K562 (cell line): ENCODE results near the gene APOL3. TPM values are rescaled to one million over a fixed set of nuclear protein-coding genes. Genes with fewer than 3 reads are reported as not detected.
A peak's percentile ranks its signal among the peaks of the same experiment; 100 is the strongest.

Experiments
- REST ChIP-seq, 2 experiments: fragments of 450-650 bp; formaldehyde crosslinking in 1 of 2; IDR thresholded peaks; 2 replicates each; pipeline versions ENCODE4 v1.4.0 to v1.6.1; 2014 to 2020; ENCODE audit warnings: mild to moderate bottlenecking in 2 of 2, borderline replicate concordance in 1 of 2, low read depth in 1 of 2
- polyA plus RNA-seq, 8 experiments: library from polyadenylated mRNA; depleted of rRNA in 4 of 8; stranded (reverse) in 5 of 8; unstranded in 3 of 8; fragments of >200 nt; fragmentation: Nextera tagmentation in 2 of 8; fragmentation: Illumina TruSeq in 1 of 8; extraction: Ambion mirVana in 2 of 8; extraction: Trizol in 1 of 8; gene quantifications; 2 replicates each; pipeline versions ENCODE4 v1.2.1 to v1.2.3, GENCODE V29; 2011 to 2014; ENCODE audit warnings: inconsistent platforms in 1 of 8, missing spikeins in 1 of 8
- total RNA-seq, 7 experiments: library from RNA; depleted of rRNA in 6 of 7; stranded (reverse); fragments of >200 nt in 6 of 7; fragmentation: Illumina TruSeq in 2 of 7; extraction: Trizol in 2 of 7; gene quantifications; 2 replicates each; pipeline versions ENCODE4 v1.2.1 to v1.2.3, GENCODE V29; 2011 to 2021; ENCODE audit warnings: low replicate concordance in 1 of 7

Gene APOL3
- total and polyA plus RNA-seq, 9 of the 15 experiments (the other 6 are each of a cell fraction or from before 2014, with no cell fraction given), result 0.25 to 1.1 (median 0.56) TPM; not detected in 1

GRCh38 chr22:36199001-36199551 lies 38.5 kb upstream of the APOL3 start (continued):
- TF ChIP-seq REST (IDR thresholded peaks at IDR 0.05; ENCODE audit: borderline replicate concordance) (peak; percentile 55), REST (CRISPR knock-in tag; IDR thresholded peaks at IDR 0.05; ENCODE audit: low read depth) (no peak)
